GM23248 (cell line): ENCODE measurements around the gene KIAA1586.
"Not testable (repeated sequence)": the region's sequence is repeated elsewhere in the genome, so short reads cannot be mapped to it uniquely, and the experiment has no call there.

Experiments
- EZH2 ChIP-seq: fragments of 200-600 bp; sonication (generic); IDR thresholded peaks from 2 replicates; pipeline ENCODE4 v1.6.1; 2018; ENCODE audit warnings: antibody characterized with exemption, mild to moderate bottlenecking; ENCODE audit not compliant: insufficient read depth, poor library complexity, severe bottlenecking
- EZH2phosphoT487 ChIP-seq: fragments of 200-600 bp; sonication (generic); IDR thresholded peaks from 2 replicates; pipeline ENCODE4 v1.6.1; 2018; ENCODE audit warnings: antibody characterized with exemption, moderate library complexity, mild to moderate bottlenecking, low read depth; ENCODE audit not compliant: insufficient read depth

DNA sequence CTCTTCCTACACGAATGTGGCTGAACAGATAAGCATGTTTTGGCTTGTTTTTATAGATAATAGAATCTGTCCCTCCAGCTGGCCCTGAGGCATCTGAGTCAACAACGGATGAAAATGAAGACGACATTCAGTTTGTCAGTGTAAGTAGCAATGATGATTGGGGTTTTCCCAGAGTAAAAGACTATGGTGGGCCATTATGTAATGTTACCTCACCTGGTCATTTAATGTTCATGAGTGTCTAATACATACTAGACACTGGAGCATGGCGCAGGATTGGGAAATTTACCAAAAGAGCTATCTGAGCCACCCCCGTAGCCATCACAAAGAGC lies 728 bp downstream of the KIAA1586 start:
- TF ChIP-seq EZH2, EZH2phosphoT487: not testable (repeated sequence)
